Calu3 (cell line): ENCODE measurements around the gene AIMP2. TPM values are rescaled to one million over a fixed set of nuclear protein-coding genes. Genes with fewer than 3 reads are reported as not detected.

Experiments used
- BruUV-seq: library from RNA; stranded (reverse); fragments of 400-500 nt; replicated peaks from 2 replicates; lab custom pipeline; 2021; lab: Mats Ljungman, UMichigan
- CTCF ChIA-PET: fragments of 300-600 bp; sonication (Branson Sonifier 250); formaldehyde crosslinking; loops from one replicate; lab custom pipeline; 2022; ENCODE audit warnings: antibody characterized with exemption; lab: Charles Lee
- DNase-seq: peaks from one replicate; pipeline ENCODE4 v3.0.0; 2022
- H3K27ac Mint-ChIP-seq: one replicate; pipeline ENCODE4 v1.8.0; 2022; ENCODE audit warnings: mixed read lengths; ENCODE audit not compliant: unreplicated experiment
- H3K27me3 Mint-ChIP-seq: one replicate; pipeline ENCODE4 v1.8.0; 2022; ENCODE audit warnings: mixed read lengths; ENCODE audit not compliant: unreplicated experiment
- H3K36me3 Mint-ChIP-seq: one replicate; pipeline ENCODE4 v1.8.0; 2022; ENCODE audit warnings: mild to moderate bottlenecking, moderate library complexity, mixed read lengths; ENCODE audit not compliant: insufficient read depth, unreplicated experiment
- H3K4me1 Mint-ChIP-seq: one replicate; pipeline ENCODE4 v1.8.0; 2022; ENCODE audit warnings: mild to moderate bottlenecking, low read depth, mixed read lengths; ENCODE audit not compliant: unreplicated experiment
- H3K4me3 Mint-ChIP-seq: one replicate; pipeline ENCODE4 v1.8.0; 2022; ENCODE audit warnings: mild to moderate bottlenecking, low read depth, moderate library complexity, mixed read lengths; ENCODE audit not compliant: unreplicated experiment
- H3K9me3 Mint-ChIP-seq: one replicate; pipeline ENCODE4 v1.8.0; 2022; ENCODE audit warnings: low read depth, mixed read lengths; ENCODE audit not compliant: unreplicated experiment
- intact Hi-C: fragments of 100-400 bp; cut with micrococcal nuclease; formaldehyde crosslinking; loops from one replicate; pipeline ENCODE4 v1.10.0; 2022; ENCODE audit not compliant: unreplicated experiment
- total RNA-seq: library from RNA; stranded (reverse); gene quantifications from 2 replicates; pipeline ENCODE4 v1.2.3, GENCODE V29; 2022
- TF ChIP-seq, protein P1 (sequence below): fragments of 200-600 bp; IDR thresholded peaks from one replicate; pipeline ENCODE4 v1.8.0; 2022; ENCODE audit warnings: antibody characterized with exemption; ENCODE audit not compliant: unreplicated experiment

Gene AIMP2
- total RNA-seq, 1 experiment from 2014 or later = 85.9 TPM

GRCh38 chr7:6012355-6013104 is 3.5 kb downstream of the AIMP2 start:
- Mint-ChIP-seq H3K4me1 (peaks cover 34% of the 10 kb centered on the region), H3K4me3 (peak overlapping the region; percentile 30), H3K9me3 (no peaks in the 10 kb centered on the region), H3K27me3 (no peaks in the 10 kb centered on the region), H3K36me3 (peaks cover 86% of the 10 kb centered on the region), H3K27ac (peak overlapping the region; percentile 78)
- peak; percentile 41 for DNase-seq
- TF ChIP-seq, protein P1, sequence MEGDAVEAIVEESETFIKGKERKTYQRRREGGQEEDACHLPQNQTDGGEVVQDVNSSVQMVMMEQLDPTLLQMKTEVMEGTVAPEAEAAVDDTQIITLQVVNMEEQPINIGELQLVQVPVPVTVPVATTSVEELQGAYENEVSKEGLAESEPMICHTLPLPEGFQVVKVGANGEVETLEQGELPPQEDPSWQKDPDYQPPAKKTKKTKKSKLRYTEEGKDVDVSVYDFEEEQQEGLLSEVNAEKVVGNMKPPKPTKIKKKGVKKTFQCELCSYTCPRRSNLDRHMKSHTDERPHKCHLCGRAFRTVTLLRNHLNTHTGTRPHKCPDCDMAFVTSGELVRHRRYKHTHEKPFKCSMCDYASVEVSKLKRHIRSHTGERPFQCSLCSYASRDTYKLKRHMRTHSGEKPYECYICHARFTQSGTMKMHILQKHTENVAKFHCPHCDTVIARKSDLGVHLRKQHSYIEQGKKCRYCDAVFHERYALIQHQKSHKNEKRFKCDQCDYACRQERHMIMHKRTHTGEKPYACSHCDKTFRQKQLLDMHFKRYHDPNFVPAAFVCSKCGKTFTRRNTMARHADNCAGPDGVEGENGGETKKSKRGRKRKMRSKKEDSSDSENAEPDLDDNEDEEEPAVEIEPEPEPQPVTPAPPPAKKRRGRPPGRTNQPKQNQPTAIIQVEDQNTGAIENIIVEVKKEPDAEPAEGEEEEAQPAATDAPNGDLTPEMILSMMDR = no peak
- CTCF ChIA-PET = interaction anchor here (0.6 to 1.7 kb wide), 5 partner anchors 15 to 126 kb away, joined by 3 to 5 read pairs (median 4); no protein-coding TSS in a partner anchor
- no TSS peak for BruUV-seq
- intact Hi-C loops = loop anchor here (5.0 kb wide), 1 partner anchor 40 kb away; no protein-coding TSS in a partner anchor

DNA sequence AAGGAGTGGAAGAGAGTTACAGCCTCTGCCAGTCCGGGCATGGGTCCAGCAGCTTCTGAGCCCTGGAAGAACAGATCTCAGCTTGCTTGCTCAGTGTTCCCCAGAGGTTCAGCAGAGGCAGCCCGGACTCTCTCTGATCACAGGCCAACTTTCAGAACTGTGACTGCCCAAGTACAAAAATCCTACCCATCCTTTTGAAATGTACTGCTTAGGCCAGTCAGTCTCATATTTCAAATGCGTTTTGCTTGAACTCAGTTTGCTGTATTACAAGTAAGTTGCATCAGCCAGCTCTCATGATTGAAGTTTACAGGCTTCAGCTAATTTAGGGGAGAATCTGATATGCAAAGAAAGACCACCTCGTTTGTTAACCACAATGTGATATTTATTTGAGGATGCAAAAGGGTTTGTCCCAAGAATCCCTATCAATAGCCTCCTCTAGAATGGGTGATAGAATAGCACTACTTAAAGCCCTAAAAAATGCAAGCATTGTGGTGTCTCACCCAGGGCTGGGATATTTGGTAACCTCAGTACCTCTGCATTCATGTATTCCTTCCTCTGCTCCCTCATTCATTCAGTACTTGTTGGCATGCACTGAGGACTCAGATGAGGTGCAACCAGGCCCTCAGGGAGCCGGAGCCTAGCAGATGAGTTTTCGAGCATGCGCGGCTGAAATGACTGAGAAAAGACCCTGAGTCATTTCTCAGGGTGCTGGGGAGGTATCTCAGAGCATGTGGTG is 7.0 kb downstream of the AIMP2 start:
- DNase-seq = no peak
- no TSS peak for BruUV-seq
- Mint-ChIP-seq H3K27ac (peak overlapping the region; percentile 67), H3K27me3 (no peaks in the 10 kb centered on the region), H3K9me3 (no peaks in the 10 kb centered on the region), H3K36me3 (peaks cover 88% of the 10 kb centered on the region), H3K4me1 (peaks cover 22% of the 10 kb centered on the region), H3K4me3 (no peak overlapping the region)
- CTCF ChIA-PET = no interaction called here
- intact Hi-C loops = no loop called here
- TF ChIP-seq, protein P1 = no peak

DNA sequence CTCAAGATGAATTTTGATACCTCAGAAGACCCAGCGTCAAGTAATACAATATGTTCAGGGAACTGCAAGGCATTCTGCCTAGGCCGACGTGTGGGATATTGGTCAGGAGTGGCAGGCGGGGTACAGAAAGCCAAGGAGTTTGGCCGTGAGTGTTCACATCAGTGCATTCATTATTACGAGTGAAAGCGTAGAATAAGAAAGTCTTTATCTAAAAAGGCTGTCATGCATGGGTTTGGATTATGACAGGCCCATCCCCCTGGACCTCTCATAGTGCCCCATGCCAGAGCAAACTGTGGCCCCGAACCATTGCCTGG is 7.5 kb downstream of the AIMP2 start:
- H3K27me3 Mint-ChIP-seq = no peaks in the 10 kb centered on the region
- H3K9me3 Mint-ChIP-seq = no peaks in the 10 kb centered on the region
- H3K36me3 Mint-ChIP-seq = peaks cover 89% of the 10 kb centered on the region
- peaks cover 17% of the 10 kb centered on the region for H3K4me1 Mint-ChIP-seq
- DNase-seq = no peak
- CTCF ChIA-PET = interaction anchor here (0.7 kb wide), 1 partner anchor 26 kb away, joined by 7 read pairs; no protein-coding TSS in a partner anchor
- peak overlapping the region; percentile 67 for H3K27ac Mint-ChIP-seq
- no TSS peak for BruUV-seq
- TF ChIP-seq, protein P1 = no peak
- intact Hi-C loops = no loop called here
- H3K4me3 Mint-ChIP-seq = no peak overlapping the region

- intact Hi-C loops = no loop called here
- TF ChIP-seq, protein P1 = no peak
- H3K4me1 Mint-ChIP-seq = no peaks in the 10 kb centered on the region
- H3K27me3 Mint-ChIP-seq = no peaks in the 10 kb centered on the region
- BruUV-seq = no TSS peak
- CTCF ChIA-PET = no interaction called here
- peak overlapping the region; percentile 24 for H3K27ac Mint-ChIP-seq
- no peak overlapping the region for H3K4me3 Mint-ChIP-seq
- no peak for DNase-seq
- H3K36me3 Mint-ChIP-seq = peaks cover 92% of the 10 kb centered on the region
- H3K9me3 Mint-ChIP-seq = no peaks in the 10 kb centered on the region
These were observed 11.6 kb downstream of the AIMP2 start for GRCh38 chr7:6020371-6021286.
